GM19452 (cell line): ENCODE data around the gene MAPRE3.
"Not testable (repeated sequence)": the region's sequence is repeated elsewhere in the genome, so short reads cannot be mapped to it uniquely, and the experiment has no call there.

Experiments
- ATAC-seq: cut with Tn5 transposase; IDR thresholded peaks from one replicate; pipeline ENCODE4 v1.9.1; 2021; ENCODE audit not compliant: unreplicated experiment

Gene MAPRE3

GRCh38 chr2:27065128-27065527 lies 94.7 kb downstream of the MAPRE3 start:
- no peak for ATAC-seq

- no peak for ATAC-seq
These were observed 96.9 kb downstream of the MAPRE3 start for GRCh38 chr2:27067385-27067784.

DNA sequence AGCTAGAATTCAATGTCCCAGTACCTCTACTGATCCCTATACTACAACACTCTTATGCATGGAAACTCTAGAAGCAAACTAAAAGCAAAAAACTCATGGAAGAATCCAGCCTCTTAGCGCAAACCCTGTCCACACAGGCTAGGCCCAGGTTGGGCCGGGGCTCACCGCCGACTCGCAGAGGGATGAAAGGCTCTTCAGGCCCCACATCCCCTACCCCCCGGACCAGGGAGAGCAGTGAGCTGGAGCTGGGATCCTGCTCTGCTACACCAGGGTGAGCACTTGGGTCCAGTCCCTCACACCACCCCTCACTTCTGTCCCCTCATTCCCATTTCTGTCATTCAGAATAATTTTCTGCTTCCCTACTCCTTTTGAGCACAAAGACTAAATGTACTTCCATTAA lies 99.0 kb downstream of the MAPRE3 start:
- ATAC-seq, result no peak

DNA sequence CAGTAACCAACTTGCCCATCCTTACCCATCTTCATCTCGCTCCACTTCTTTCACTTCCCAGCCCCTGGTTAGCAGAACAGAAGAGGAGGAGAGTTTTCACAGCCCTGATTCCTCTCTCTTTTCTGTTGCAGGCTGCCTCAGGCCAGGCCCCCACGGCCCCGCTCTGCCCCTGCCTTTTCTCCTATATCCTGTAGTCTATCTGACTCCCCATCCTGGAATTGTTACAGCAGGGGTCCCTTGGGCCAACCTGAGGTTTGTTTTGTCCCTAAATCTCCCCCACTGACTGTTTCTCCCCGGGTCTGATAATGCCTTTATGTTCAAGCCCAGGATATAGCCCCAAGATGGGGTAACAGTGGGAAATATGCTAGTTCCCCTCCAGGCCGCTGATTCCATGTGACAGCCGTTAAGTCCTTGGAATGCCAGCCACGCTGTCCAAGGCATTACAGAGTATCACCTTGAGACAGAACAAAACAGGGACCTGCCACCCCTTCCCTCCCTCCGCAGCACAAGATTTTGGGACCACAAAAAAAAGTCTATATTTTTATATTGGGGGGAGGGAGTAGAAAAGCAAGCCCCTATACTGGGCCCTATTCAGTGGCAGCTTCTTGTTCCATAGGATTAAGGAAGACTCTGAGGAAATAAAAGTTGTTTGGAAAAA lies 99.7 kb downstream of the MAPRE3 start:
- no peak for ATAC-seq

- ATAC-seq, result no peak
These were observed 100.3 kb downstream of the MAPRE3 start for GRCh38 chr2:27070653-27071276.

GRCh38 chr2:27071277-27071989 lies 101.0 kb downstream of the MAPRE3 start, which contains the start of gene OST4:
Gene OST4 (minus strand): TSS chr2:27071654.
- peak; percentile 80 for ATAC-seq

DNA sequence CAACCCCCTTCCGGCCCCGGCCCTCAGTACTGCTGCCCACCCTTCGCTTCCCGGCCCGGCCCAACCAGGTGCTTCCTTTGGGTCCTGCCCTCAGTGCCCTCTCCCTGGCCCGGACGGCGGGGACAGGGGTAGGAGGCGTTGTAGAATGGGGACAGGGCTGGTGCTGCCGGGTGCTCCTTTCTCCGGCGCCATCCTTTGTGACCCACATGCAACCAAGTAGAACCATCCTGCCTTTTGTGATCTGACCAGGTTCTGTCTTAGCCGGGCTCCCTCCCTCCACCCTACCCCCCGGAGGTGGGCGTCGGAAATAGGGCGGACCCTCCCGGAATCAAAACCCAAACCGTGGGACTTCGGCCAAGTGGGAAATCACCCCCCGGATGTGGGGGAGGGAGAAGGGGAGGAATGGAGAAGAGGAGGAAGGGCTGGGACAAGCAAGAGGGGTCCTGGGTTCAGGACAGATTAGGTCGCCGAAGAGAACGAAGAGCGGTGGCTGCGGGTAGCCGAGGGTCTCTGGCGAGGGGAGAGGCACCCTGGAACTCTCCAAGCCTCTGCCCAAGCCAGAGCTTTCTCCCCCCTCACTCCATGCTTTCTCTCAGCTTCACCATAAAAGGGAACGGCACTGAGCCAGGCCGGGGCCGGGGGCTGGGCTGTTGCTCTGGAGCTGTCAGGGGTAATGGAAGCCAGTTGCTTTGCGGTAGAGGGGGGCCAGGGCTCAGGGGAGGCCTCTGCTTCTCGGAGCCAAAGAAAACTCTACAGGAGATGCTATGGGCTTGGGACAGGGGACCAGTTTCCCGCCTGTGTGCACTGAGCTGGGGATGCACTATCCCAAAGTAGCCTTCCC lies 101.8 kb downstream of the MAPRE3 start:
- ATAC-seq, result no peak

DNA sequence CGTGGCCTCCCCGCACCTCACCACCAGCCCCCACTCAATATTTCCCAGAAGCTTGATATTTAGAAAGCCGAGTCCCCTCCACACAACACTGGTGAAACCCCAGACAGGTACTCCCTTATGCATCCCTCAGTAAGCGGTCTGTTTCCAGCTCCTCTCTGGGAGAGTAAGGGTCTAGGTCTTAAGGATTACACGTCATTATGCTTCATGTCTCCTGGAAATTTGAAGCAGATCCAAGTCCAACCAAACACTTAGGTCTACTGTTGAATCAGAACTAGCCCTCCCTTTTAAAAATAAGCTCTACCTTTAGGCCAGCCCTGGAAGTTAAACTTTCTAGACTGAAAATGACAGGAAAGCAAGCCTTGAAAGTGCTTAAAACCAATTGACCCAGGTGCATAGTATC lies 102.5 kb downstream of the MAPRE3 start:
- ATAC-seq, result no peak

- no peak for ATAC-seq
These were observed 103.3 kb downstream of the MAPRE3 start for GRCh38 chr2:27073782-27074181.

GRCh38 chr2:27074738-27075565 lies 104.5 kb downstream of the MAPRE3 start:
- no peak for ATAC-seq

GRCh38 chr2:27075566-27075871 lies 105.1 kb downstream of the MAPRE3 start:
- not testable (repeated sequence) for ATAC-seq

- no peak for ATAC-seq
These were observed 105.9 kb downstream of the MAPRE3 start for GRCh38 chr2:27076323-27076722.
